NCI-H146 treated with DMSO at 0.1 percent for 48 hours (cell line): ENCODE results near the gene DLG3.

Experiments
- DNase-seq: peaks from one replicate; lab custom pipeline; 2025; ENCODE audit not compliant: unreplicated experiment; lab: John Stamatoyannopoulos, UW

Gene DLG3

DNA sequence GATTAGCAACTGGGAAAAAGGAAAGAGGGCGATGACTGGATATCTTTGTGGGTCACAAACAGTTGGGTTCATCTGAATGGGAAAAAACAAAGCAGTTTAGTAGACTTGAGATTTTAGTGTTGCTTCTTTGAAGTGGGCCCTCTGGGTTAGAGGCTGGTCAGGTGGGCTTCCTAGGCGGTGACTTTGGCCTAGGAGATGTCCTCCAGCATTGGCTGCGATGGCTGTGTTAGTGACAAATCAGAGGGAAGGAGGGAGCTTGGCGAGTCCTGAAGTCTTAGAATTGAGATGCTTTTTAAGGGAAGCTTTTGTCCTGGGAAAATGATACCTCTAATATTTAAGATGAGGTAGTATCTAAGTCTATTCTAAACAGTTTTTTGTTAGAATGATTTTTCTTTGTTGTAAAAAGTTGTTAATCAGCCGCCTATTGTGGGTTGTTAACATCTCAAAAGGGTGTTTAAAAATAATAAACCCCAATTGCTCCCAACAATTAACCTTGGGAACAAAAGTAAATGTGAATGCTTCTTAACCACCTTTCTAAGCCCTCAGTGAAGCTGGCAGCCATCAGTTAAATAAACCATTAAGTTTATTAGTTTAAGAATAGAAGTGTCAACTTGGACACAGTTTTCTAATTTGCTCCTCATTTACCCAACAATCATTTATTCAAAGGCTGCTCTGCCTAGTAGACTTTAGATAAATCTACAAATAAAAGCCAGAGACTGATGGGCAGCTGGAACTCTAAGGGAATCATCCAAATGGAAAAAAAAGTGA lies 31.7 kb downstream of the DLG3 start:
- DNase-seq, result no peak

DNA sequence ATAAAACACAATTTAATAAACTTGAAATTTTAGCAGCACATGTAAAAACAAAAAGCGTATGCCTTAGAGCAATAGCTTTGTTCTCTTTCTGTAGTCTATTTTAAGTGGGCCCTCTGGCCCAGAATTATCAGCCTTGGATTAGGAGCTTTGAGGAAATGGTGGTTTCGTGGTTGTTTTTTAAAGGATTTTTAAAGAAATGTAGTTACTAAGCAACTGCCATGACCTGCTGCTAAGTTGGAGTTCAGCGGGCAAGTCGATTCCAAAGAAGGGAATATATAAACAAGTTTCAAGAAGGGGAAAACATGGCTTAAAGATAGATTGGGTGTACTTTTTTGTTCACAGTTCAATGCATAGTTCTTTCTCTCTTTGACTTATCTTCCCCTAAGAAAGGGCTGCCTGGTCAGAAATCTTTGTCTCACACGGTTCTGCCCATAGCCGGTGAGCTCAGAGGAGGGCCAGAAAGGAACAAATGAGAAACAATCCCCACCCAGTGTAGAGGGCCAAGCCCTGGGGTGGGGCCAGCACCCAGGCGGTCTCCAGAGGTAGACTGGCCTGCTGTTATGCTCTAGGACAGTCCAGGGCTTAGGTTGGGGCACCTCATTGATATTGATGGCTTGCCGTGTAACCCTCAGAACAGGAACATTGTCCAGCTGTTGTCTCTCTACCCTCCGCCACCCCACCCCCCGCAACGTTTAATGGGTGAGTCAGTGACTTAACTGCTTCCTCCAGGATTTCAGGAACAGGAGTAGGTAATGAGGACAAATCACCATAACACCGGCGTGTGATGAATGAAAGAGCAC lies 32.5 kb downstream of the DLG3 start:
- peak; percentile 22 for DNase-seq

DNA sequence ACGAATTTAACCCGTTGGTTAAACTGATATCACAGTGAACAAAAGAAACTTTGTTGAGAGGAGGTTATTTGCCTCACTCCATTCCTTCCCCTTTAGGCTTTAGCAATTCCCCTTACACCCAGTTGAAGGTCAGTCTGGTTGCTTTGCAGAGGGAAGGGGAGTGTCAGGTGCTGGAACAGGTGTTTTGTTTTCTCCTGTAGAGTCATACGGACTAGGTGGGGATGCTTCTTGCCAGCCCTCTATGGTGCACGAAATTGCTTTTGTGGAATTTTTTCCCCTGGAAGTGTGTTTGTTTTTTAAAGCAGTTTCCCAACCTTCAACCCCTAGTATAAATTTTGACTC lies 33.1 kb downstream of the DLG3 start:
- DNase-seq, result no peak

DNA sequence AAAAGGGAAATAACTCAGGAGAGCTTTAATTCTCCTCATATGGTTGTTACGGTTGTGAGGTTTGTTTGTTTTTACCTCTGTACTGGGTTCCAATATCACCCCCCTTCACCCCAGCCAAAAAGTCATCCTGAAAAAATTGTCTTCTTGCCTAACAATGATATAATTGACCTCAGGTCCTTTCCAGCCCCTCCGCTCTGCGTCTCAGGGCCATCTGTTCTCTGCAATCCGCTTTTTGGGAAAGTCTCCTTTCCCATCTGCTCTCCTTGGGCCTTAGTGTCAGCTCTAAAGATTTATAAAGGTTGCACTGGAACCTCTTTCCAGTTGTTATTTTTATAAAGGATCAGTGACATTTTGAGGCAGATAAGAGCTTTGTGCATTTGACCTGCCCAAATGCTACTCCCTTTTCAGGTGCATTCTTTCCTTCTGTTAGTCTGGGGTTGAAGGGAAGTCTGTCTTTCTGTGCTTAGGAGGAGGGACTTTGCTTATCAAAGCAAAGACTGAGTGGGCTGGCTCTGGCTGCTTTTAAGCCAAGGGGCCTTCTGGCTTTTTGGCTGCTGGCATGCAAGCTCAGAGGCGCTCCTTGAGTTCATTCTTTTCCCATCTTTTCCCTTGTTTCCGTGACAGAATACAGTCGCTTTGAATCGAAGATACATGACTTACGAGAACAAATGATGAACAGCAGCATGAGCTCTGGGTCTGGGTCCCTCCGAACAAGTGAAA lies 34.1 kb downstream of the DLG3 start:
- DNase-seq, result no peak

DNA sequence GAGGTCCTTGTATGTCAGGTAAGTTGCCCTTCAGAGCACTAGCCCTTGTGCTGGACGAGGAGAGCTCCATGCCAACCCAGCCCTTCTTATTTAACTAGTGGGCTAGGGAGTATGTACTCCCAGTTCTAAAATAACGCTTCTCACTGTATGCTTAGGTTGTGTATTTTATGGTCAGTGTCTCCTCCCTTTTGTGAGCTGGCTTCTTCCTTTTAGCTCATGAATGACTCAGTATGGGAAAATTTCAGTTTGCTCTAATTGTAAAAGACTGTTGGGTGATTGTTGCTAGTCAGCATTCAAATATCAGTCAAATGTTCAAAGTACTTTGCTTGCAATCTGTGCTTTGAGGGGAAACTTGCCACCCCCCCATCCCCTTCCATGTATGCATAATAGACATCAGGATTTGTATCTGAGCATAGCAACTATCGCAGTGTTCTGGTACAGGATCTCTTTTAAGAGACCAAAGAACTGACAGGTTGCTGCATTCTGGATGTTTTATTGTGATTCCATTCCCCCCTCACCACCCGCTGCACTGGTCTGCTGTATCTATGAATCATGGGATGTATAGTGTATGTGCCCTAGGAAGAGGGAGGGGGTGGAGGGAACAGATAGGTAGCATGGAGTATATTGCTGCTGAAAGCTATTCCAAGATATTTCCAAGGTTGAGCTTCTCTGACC lies 34.7 kb downstream of the DLG3 start:
- no peak for DNase-seq

DNA sequence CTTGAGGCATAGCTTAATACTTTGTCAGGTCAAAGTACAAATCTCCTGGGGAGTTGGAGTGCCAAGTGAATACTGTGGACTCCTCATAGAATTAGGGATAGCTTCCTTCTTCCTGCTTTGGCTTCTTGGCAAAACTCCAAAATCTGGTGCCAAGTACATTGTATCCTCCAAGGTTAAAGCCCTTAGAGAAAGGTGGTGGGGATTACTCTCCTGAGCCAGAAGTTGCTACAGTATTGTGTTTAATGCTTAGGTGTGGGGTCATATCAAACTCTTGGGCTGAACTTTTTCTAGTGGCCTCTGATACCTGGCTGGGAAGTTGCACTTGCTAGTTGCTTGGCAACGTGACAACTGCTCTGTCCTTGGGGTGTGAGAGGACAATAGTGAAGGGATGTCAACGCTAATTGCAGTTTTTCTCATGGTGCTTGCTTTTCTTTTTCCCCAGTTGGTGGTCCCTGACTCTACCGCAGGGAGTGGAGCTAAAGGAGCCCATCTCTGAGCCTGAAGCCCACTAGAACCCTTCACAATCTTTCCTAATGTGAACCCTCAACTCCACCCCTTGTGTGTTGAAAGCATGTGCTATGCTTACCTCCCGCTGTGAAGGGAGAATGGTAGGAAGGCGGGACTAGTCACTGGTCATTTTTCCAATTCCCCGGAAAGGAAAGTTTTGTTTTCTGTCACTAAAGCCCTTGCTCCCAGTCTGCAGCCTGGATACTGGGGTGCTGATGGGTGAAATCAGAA lies 35.5 kb downstream of the DLG3 start:
- peak; percentile 16 for DNase-seq

DNA sequence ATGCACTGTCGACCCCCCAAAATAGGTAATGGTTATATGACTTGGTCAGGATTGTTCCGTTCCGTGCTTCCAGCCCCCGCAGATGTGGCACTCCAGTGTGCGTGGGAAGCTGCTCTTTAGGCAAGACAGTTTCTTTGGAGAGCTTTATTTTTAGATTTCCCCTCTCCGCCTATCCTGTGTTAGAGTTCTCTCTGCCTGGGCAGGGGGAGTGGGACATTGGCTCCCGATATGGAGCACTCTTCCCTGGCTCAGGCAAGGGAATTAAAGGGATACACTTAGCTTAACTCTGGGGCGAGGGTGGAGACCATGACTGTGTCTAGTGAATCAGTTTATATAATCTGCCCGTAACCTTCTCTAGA lies 36.0 kb downstream of the DLG3 start:
- DNase-seq, result no peak

DNA sequence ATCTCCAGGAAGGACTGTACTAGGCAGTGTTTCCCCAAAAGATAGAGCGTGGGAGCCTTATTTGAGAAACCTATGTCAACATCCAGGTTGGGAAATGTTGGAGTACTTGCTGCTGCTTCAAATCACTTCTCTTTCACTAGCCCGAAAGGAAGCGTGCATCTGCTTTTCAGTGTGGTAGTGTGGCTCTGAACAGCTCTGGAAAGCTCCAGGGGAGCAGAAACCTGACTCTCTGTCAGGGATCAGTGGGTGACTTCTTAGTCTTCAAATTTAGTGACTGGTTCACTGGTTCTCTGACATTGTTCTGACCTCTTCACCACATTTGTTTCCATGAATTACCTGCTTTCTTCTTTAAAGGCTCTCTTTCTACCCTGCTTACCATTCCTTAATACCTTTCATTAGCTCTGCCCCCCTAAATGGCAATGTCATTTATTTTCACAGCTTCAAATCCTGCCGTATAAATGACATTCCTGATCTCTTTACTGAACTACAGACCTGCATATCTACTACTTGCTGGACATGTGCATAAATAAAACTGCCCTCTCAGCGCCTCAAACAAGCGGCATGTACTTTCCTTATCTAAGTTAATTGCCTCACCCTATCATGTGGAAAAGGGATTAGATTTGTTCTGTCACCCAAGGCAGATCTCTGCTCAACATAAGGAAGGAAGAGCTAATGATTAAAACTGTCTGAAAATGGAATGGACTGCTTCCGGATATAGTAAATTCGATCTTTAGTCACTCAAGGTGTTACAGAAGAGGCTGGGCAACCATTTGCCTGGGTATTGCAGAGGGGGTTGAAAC lies 37.0 kb downstream of the DLG3 start:
- no peak for DNase-seq

DNA sequence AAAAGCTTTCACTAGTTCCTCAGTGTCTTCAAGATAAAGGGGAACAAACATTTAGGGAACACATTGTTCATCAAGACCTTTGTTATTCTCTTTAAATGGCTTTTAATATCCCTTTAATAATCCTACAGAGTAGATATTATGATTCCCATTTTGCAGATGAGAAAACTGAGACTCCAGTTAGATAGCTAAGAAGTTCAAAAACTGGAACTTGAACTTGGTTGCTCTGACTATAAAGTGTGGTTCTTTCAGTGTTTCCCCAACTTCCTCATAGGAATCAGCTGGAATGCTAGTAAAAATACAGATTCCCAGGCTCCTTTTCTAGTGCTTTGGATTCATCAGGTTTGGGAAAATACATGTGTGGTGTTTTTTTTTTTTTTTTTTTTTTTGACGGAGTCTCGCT lies 37.7 kb downstream of the DLG3 start:
- DNase-seq, result no peak

DNA sequence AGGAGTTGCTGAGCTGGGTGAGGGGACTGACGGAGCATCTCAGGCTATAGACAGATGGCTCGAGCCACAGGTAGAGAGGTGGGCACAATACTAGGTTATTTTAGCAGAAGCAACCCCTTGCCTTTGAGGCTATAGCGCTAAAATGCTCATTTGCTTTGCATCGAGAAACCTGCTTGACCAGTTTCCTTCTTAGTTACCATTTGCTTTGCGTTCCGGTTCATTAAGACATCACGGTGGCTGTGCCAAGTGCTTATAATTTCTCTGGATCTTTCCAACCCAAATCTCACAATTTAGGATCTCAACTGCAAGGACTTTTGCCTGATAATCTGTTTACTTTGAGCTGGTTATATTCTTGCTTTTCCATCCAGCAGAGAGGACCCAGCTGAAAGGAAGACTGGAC lies 40.8 kb downstream of the DLG3 start:
- no peak for DNase-seq

DNA sequence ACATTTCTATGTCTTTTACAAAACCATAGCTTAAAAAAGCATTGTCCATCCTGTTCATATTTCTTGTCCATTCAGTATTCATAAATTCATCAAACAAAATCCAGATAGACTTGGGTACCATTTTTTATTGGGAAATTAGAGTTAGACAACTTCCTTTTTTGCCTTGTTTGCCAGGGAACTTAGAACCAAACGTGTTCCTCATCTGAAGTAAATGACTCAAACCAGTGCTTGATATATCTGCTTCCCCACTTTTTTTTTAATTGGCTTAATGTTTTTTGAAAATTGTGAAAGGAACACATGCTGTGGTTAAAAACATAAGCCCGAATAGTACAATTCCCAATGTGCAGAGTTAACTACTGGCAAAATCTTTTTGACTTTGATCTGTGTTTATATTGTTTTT lies 44.2 kb downstream of the DLG3 start:
- no peak for DNase-seq

DNA sequence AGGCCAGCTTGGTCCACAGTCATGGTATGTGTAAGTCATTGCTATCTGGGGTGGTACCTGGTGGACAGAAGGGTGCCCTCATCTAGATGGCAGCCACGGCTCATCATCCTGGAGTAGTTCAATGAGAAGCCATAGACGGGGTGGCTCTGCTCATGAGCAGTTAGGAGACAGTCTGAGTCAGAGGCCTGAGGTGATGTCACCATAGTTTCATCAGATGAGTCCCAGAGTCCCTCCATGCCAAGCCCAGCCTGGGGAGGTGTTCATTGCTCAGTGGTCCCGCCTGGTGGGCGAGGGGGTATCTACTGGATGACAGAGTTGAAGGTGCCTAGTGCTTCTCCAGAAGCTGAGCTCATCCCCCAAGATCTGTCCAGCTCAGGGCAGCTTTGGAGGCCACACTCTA lies 49.8 kb downstream of the DLG3 start:
- DNase-seq, result no peak

DNA sequence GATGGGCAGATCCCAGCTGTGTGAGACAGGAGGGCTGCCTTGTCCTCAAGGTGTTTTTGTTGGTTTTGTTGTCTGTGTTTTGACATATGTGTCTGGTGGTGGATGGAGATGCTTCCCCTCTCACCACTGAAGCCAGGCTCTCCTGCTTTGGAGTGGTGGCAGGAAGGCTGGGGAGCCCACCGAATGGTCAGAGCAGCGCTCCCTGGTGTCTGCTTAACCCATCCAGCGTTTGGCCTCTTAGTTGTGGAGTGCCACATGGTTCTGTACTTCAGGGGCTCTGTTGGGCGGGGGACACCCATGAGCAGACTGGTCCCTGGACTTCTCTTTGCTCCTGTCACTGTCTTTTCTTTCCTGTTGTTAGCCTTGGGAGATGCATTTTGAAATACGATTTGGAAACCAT lies 51.9 kb downstream of the DLG3 start:
- DNase-seq, result no peak

DNA sequence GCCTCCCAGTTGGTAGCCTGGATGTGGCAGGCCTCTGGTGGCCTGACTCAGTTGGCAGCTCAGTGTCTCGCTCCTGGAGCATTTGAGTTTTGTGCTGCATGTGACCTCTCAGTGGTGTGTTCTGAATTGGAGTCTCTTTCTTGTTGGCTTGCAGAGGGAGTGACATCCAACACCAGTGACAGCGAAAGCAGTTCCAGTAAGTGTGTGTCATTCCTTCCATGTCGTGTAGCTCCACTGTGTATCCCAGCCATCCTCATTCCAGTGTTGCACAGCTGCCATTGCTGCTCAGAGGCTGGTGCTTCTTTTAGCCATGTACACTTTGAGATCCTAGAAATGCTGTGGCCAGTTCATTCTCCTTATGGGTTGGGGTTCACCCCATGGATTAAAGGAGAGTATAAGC lies 52.4 kb downstream of the DLG3 start:
- no peak for DNase-seq

DNA sequence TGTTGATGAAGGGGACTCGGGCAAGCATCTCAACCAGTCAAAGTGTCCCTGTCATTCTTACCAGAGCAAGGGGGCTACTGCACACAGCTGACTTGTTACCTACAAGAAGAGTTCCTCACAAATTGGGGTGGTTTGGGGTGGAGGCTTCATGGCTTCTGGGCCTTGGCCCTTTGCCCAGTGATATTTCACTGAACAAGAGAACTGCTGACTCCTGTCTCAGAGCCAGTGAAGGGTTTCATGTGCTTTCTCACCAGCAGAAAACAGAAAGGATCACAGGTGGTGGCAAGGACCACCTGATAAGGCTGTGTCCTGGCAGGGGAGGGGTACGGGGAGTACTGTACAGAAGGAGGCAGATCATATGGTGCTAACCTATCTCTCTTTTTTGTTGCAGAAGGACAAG lies 53.5 kb downstream of the DLG3 start:
- DNase-seq, result no peak

DNA sequence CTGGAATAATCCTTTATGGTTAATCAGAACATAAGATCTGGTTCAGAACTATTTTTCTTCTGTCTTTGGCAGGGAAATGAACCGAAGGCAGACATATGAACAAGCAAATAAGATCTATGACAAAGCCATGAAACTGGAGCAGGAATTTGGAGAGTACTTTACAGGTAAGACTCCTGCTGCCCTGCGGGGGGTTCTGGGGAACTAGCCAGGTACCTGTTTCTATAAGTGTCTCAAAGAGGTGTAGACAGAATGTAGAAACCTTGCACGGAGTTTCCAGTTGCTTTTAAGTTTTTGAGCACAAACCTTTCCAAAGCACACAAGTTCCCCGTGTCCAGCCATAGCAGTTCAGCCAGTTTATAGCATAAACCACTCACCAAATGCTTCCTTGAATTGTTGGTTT lies 56.2 kb downstream of the DLG3 start:
- DNase-seq, result no peak

DNA sequence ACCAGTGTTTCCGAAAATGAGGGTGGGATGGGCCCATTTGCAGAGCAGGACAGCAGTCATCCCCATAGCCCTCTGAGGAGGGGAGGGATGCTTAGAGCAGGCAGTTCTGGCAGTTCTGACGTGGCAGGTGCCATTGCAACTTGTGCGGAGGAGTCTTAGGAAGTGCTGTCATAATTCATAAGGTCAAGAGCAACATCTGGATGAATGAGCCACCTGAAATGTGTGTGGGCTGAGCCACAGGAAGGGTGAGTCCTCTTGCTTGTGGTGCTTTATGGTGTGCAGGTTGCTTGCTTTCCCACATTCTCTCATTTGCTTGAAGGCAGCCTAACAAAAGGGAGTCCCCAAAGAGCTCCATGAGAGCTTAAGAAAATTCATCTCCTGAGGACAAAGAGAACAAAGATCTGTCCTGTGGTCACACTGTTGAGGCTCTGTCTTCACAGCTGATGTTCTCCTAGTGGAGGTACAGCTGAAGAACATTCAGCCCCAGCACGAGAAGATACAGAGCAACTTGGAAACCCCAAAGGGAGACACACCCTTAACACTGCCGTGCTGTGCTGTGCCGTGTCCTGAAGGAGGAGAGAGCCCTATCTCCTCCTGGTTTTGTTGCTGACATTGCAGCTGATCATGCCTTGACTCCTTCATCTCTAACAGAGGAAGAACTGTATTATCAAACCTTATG lies 60.3 kb downstream of the DLG3 start:
- DNase-seq, result no peak

DNA sequence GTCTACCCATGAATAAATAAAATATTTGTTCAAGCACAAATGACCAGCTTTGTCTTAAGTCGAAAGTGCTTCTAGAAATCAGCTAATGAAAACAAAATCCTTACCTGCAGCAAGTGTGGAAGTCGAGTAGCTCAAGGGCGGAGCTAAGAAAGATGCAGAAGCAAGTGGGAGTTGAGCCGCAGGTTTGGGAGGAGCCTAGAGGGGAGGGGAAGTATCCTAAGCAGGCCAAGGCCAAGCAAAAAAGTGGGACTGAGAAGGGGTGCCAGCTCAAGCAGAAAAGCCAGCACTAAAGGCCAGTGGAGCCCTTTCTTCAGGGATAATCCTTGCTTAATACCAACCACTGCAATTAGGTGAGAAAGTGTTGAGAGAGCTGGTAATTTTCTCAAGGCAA lies 60.8 kb downstream of the DLG3 start:
- DNase-seq, result no peak

DNA sequence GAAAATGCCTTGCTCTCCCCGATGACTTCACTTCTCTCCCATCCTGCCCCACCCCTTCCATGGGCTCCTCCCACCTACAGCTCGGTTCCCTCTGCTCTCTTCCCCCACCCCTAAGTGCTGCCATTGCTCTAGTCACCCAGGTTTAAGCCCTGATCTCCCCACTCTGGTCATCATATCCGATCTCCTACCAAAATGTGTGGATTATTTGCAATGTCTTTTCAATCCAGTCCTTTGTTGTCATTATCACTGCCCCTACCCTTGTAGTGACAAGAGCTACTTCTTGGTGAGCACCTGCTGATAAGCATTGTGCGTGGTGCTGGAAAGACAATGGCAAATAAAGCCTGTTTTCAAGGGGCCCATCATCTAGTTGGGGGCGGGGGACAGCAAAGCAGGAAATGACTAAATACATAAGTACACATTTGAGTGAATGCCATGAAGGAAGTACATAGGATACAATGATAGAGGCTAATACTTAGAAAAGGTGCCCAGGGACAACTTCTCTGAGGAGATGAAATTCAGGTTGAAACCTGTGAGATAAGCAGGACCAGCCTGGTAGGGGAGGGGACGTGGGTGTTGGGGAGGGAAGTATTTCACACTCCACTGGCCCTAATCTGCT lies 63.8 kb downstream of the DLG3 start:
- DNase-seq, result peak; percentile 72
